ENCODE data around the gene EFHD1. TPM values are rescaled to one million over a fixed set of nuclear protein-coding genes. Genes with fewer than 3 reads are reported as not detected.

EFHD1 gene
- total RNA-seq, 1 experiment from 2014 or later = 0.58 TPM

DNA sequence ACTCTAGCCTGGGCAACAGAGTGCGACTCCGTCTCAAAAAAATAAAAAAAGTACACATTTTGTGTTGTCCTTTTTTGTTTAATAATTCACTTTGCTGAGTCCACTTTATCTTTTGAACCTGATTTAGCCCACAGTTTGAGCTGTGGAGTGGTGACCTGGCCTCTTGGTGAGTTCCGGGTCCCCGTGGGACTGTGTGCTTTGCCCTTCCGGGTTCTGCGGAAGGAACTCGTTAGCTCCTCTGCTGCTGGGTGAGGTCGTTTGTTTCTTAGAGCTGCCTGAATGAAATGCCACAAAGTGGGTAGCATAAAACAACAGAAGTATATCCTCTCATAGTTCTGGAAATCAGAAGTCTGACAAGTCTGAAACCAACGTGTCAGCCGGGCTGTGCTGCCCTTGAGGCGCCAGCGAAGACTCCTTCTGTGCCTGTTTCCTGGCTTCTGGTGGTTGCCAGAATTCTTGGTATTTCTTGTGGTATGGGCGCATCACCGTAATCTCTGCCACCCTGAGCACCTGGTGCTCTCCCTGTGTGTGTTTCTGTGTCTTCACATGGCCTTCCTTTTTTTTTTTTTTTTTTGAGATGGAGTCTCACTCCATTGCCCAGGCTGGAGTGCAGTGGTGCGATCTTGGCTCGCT is 3.5 kb downstream of the EFHD1 start:
- POLR2A ChIA-PET (ENCODE audit: low non-redundant PET) = no interaction called here
- intact Hi-C loops (cut with micrococcal nuclease; ENCODE audit: unreplicated experiment) = no loop called here
- BruUV-seq (replicated peaks) = no TSS peak

DNA sequence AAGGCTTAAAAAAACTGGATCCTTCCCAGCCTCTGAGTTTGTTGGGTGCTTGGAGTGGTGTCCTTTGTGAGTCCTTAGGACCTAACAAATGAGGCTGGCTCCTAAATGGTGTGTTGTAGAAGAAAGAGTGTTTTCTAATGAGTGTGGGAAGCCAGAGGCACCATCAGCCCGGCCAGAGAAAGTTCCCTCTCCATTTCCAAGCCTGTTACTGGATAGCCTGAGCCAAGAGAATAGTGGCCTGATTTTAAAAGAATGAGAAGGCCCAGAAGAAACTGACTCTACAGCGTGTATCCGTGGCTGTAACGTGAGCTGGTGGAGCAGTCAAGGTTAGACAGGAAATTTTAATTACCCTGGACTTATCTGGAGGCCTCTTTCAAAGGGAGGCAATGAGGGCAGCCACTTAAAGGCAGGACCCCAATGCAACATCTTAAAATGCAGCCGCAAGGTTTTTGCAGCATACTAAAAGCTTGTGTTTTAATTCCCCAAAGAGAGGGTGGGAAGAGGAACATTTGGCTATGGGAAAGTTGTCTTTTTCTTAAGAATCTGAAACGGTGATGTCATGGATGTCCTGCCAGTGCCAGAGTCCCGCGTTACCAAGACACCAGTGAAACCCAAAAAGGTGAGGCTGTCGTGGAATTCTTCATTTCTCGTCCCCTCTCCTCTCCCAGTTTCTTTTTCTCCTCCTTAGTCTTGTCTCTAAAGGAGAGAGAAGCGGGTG is 4.6 kb downstream of the EFHD1 start:
- TF ChIP-seq EZH2 (IDR thresholded peaks at IDR 0.05; ENCODE audit: borderline replicate concordance, low read depth, low read length, poor library complexity, severe bottlenecking) (no peak), CTCF (conservative IDR thresholded peaks at IDR 0.05; ENCODE audit: low read depth, low read length) (no peak)
- POLR2A ChIA-PET (ENCODE audit: low non-redundant PET) = no interaction called here
- CTCF ChIA-PET = no interaction called here
- no peak for DNase-seq (ENCODE audit: low spot score)
- Histone ChIP-seq H3K4me3 (ENCODE audit: low read depth, low read length, poor library complexity, severe bottlenecking) (no peak overlapping the region), H3K4me1 (ENCODE audit: insufficient read depth, low read length, poor library complexity, severe bottlenecking) (peaks cover 3% of the 10 kb centered on the region), H3K36me3 (ENCODE audit: insufficient read depth, low read length, poor library complexity, severe bottlenecking) (no peaks in the 10 kb centered on the region), H3K27ac (ENCODE audit: low read depth, low read length, poor library complexity, severe bottlenecking) (no peak overlapping the region), H3K9me3 (ENCODE audit: low read depth, low read length, poor library complexity, severe bottlenecking) (no peaks in the 10 kb centered on the region), H3K27me3 (replicated peaks; ENCODE audit: insufficient read depth, low read depth, low read length, poor library complexity) (peaks cover 21% of the 10 kb centered on the region)
- intact Hi-C loops (cut with micrococcal nuclease; ENCODE audit: unreplicated experiment) = no loop called here
- BruUV-seq (replicated peaks) = no TSS peak

More for the DNA sequence above, 3.5 kb downstream of the EFHD1 start:
- Histone ChIP-seq H3K36me3 (ENCODE audit: insufficient read depth, low read length, poor library complexity, severe bottlenecking) (no peaks in the 10 kb centered on the region), H3K4me1 (ENCODE audit: insufficient read depth, low read length, poor library complexity, severe bottlenecking) (peaks cover 9% of the 10 kb centered on the region), H3K27ac (ENCODE audit: low read depth, low read length, poor library complexity, severe bottlenecking) (no peak overlapping the region), H3K27me3 (replicated peaks; ENCODE audit: insufficient read depth, low read depth, low read length, poor library complexity) (peaks cover 32% of the 10 kb centered on the region), H3K9me3 (ENCODE audit: low read depth, low read length, poor library complexity, severe bottlenecking) (no peaks in the 10 kb centered on the region), H3K4me3 (ENCODE audit: low read depth, low read length, poor library complexity, severe bottlenecking) (no peak overlapping the region)
- no peak for DNase-seq (ENCODE audit: low spot score)
- CTCF ChIA-PET = no interaction called here
- no peak for TF ChIP-seq EZH2 (IDR thresholded peaks at IDR 0.05; ENCODE audit: borderline replicate concordance, low read depth, low read length, poor library complexity, severe bottlenecking)
- no peak for TF ChIP-seq CTCF (conservative IDR thresholded peaks at IDR 0.05; ENCODE audit: low read depth, low read length)

DNA sequence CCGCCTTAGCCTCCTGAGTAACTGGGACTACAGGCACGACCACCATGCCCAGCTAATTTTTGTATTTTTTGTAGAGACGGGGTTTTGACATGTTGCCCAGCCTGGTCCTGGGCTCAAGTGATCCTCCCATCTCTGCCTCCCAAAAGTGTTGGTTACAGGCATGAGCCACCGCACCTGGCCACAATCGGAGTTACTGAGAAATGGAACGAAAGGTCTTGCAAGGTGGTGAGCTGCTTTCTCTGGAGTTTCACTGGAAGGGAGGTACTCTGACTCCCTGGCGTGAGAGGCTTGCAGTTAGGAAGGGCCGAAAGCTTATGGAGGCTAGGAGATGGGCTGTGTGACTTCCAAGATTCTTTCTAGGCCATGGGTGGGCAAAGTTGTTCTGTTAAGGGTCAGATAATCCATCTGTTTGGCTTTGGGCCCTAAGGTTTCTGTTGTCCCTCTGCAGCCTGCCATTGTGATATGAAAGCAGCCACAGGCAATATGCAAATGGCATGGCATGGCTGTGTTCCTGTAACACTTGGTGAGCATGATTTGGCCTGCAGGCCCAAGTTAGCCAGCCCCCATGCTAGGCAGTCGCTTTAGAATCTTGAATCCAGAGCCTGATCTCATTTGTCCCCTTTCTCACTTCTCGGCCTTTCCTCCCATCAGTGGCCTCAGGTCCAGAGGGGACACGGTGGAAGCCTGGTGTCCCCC is 7.9 kb downstream of the EFHD1 start:
- no peak overlapping the region for H3K4me3 ChIP-seq (ENCODE audit: low read depth, low read length, poor library complexity, severe bottlenecking)
- no peaks in the 10 kb centered on the region for H3K36me3 ChIP-seq (ENCODE audit: insufficient read depth, low read length, poor library complexity, severe bottlenecking)
- no peaks in the 10 kb centered on the region for H3K4me1 ChIP-seq (ENCODE audit: insufficient read depth, low read length, poor library complexity, severe bottlenecking)
- no peak for TF ChIP-seq EZH2 (IDR thresholded peaks at IDR 0.05; ENCODE audit: borderline replicate concordance, low read depth, low read length, poor library complexity, severe bottlenecking)
- TF ChIP-seq CTCF (conservative IDR thresholded peaks at IDR 0.05; ENCODE audit: low read depth, low read length) = no peak
- no TSS peak for BruUV-seq (replicated peaks)
- ChIA-PET POLR2A (ENCODE audit: low non-redundant PET) (no interaction called here), CTCF (no interaction called here)
- no peaks in the 10 kb centered on the region for H3K27me3 ChIP-seq (replicated peaks; ENCODE audit: insufficient read depth, low read depth, low read length, poor library complexity)
- no peak for DNase-seq (ENCODE audit: low spot score)
- H3K27ac ChIP-seq (ENCODE audit: low read depth, low read length, poor library complexity, severe bottlenecking) = no peak overlapping the region
- H3K9me3 ChIP-seq (ENCODE audit: low read depth, low read length, poor library complexity, severe bottlenecking) = no peaks in the 10 kb centered on the region
- intact Hi-C loops (cut with micrococcal nuclease; ENCODE audit: unreplicated experiment) = no loop called here
